SH-SY5Y (cell line): ENCODE data around the gene RNF121.

ENCODE experiments used
- GATA2 ChIP-seq: IDR thresholded peaks from 2 replicates; pipeline ENCODE4 v1.6.1; 2011; ENCODE audit warnings: mild to moderate bottlenecking, low read depth, low read length
- GATA3 ChIP-seq: IDR thresholded peaks from 2 replicates; pipeline ENCODE4 v1.6.1; 2011; ENCODE audit warnings: low read depth, mild to moderate bottlenecking, low read length, moderate library complexity

- TF ChIP-seq GATA3, result no peak
- TF ChIP-seq GATA2, result no peak
Measured at GRCh38 chr11:72013765-72014711, 85.2 kb downstream of the RNF121 start.
